HCT116 (cell line): ENCODE results near the gene MACF1.

Experiments used
- ATF3 ChIP-seq: IDR thresholded peaks from 2 replicates; pipeline ENCODE4 v1.6.1; 2012
- EZH2 ChIP-seq: fragments of 200-600 bp; sonication (generic); IDR thresholded peaks from 2 replicates; pipeline ENCODE4 v1.6.1; 2017; ENCODE audit warnings: antibody characterized with exemption, mixed run types
- EZH2phosphoT487 ChIP-seq: fragments of 200-600 bp; IDR thresholded peaks from 2 replicates; pipeline ENCODE4 v1.6.1; 2018; ENCODE audit warnings: antibody characterized with exemption, borderline replicate concordance
- MAX ChIP-seq: IDR thresholded peaks from 2 replicates; pipeline ENCODE4 v1.6.1; 2012
- POLR2A ChIP-seq: IDR thresholded peaks from 2 replicates; pipeline ENCODE4 v1.7.0; 2011; ENCODE audit warnings: borderline replicate concordance; ENCODE audit not compliant: insufficient read depth, insufficient read length; ENCODE audit errors: extremely low read depth
- POLR2AphosphoS5 ChIP-seq: IDR thresholded peaks from 2 replicates; pipeline ENCODE4 v1.6.1; 2011; ENCODE audit warnings: mild to moderate bottlenecking, low read depth, low read length, moderate library complexity
- RAD21 ChIP-seq: IDR thresholded peaks from 2 replicates; pipeline ENCODE4 v1.6.1; 2012; ENCODE audit warnings: low read depth, mild to moderate bottlenecking
- SIN3A ChIP-seq: IDR thresholded peaks from 2 replicates; pipeline ENCODE4 v1.6.1; 2012; ENCODE audit warnings: low read depth
- SRF ChIP-seq: IDR thresholded peaks from 2 replicates; pipeline ENCODE4 v1.6.1; 2012; ENCODE audit warnings: low read depth
- YY1 ChIP-seq: IDR thresholded peaks from 2 replicates; pipeline ENCODE4 v1.6.1; 2011; ENCODE audit warnings: low read length, low read depth, moderate library complexity, mild to moderate bottlenecking; ENCODE audit not compliant: insufficient replicate concordance; ENCODE audit errors: extremely low read depth
- ZBTB33 ChIP-seq: IDR thresholded peaks from 2 replicates; pipeline ENCODE4 v1.6.1; 2011; ENCODE audit warnings: mild to moderate bottlenecking, low read length, moderate library complexity; ENCODE audit not compliant: insufficient replicate concordance; ENCODE audit errors: extremely low read depth
- ZFX ChIP-seq: fragments of 450-650 bp; IDR thresholded peaks from 2 replicates; pipeline ENCODE4 v1.6.1; 2017
- TF ChIP-seq, protein P1 (sequence below), 3 experiments: fragments of 200-600 bp in 1 of 3; sonication (generic) in 1 of 3; IDR thresholded peaks in 2 of 3; conservative IDR thresholded peaks in 1 of 3; 2 replicates each; pipeline ENCODE4 v1.5.1; 2012 to 2017; ENCODE audit warnings: low read depth in 2 of 3, low read length in 2 of 3, antibody characterized with exemption in 1 of 3, borderline replicate concordance in 1 of 3, control low read depth in 1 of 3, mild to moderate bottlenecking in 1 of 3, mixed read lengths in 1 of 3, mixed run types in 1 of 3, moderate library complexity in 1 of 3; ENCODE audit not compliant: insufficient read depth in 1 of 3

DNA sequence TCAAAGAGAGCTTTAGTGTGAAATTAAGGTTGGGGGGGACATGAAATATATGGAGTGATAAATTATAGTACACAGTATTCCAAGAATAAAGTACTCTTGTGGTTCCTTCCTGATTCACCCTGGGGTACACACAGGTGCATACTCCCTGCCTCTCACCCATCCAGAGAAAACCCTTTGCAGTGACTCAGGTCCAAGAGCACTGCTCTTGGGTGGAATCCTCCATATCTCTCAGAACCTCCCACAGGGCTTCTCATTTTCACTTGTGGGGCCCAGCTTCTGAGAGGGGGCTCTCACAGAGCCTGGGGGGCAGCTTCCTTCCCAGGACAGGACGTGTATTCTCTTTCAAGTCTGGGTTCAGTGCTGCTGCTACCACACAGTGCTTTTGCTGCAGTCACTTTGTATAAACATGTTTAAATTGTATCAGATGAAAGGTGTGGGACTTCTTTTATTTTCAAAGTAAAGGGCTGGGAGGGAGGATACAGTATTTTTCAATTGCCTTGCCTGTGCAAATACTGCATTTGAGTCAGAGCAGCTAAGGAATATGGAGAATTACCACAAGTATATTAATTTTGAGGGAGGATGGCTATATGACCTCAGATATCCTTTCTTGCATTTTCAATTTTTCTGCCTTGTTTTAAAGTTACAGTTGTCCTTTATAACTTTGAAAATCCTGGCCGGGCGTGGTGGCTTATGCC, 262.1 kb downstream of the MACF1 start:
- TF ChIP-seq POLR2A (no peak), RAD21 (no peak), ATF3 (no peak), MAX (no peak), POLR2AphosphoS5 (no peak), YY1 (no peak), EZH2phosphoT487 (no peak), EZH2 (no peak), SIN3A (no peak), ZBTB33 (no peak), SRF (no peak), ZFX (no peak)
- TF ChIP-seq, protein P1, sequence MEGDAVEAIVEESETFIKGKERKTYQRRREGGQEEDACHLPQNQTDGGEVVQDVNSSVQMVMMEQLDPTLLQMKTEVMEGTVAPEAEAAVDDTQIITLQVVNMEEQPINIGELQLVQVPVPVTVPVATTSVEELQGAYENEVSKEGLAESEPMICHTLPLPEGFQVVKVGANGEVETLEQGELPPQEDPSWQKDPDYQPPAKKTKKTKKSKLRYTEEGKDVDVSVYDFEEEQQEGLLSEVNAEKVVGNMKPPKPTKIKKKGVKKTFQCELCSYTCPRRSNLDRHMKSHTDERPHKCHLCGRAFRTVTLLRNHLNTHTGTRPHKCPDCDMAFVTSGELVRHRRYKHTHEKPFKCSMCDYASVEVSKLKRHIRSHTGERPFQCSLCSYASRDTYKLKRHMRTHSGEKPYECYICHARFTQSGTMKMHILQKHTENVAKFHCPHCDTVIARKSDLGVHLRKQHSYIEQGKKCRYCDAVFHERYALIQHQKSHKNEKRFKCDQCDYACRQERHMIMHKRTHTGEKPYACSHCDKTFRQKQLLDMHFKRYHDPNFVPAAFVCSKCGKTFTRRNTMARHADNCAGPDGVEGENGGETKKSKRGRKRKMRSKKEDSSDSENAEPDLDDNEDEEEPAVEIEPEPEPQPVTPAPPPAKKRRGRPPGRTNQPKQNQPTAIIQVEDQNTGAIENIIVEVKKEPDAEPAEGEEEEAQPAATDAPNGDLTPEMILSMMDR (IDR thresholded peaks at IDR 0.05 in 2 of 3, conservative IDR thresholded peaks at IDR 0.05 in 1 of 3; ENCODE audit: borderline replicate concordance in 1 of 3, insufficient read depth in 1 of 3, low read depth in 2 of 3, low read length in 2 of 3), result no peak
